ENCODE measurements around the gene RYR1. TPM values are rescaled to one million over a fixed set of nuclear protein-coding genes. Genes with fewer than 3 reads are reported as not detected.

RYR1 gene
- total and polyA plus RNA-seq, 2 of the 8 experiments (the other 6 are each of a cell fraction or from before 2014, with no cell fraction given) = 5.8 to 11.8 TPM

GRCh38 chr19:38389101-38389925 lies 44.2 kb upstream of the RYR1 start (continued):
- peak; percentile 90 for TF ChIP-seq USF2 (IDR thresholded peaks at IDR 0.05; ENCODE audit: low read length)
- TF ChIP-seq SIN3A (conservative IDR thresholded peaks at IDR 0.05 in 1 of 2, IDR thresholded peaks at IDR 0.05 in 1 of 2; ENCODE audit: low read depth in 1 of 2, low read length in 2 of 2) = peak; percentile 56 to 68; a peak in 1 of 4 replicates
